Smooth muscle cell (in vitro differentiated cells): ENCODE data around the gene APBB1IP. TPM values are rescaled to one million over a fixed set of nuclear protein-coding genes. Genes with fewer than 3 reads are reported as not detected.

Experiments used
- DNase-seq: peaks from one replicate; lab custom pipeline; 2025; ENCODE audit not compliant: unreplicated experiment; lab: John Stamatoyannopoulos, UW
- H2AFZ ChIP-seq: fragments of 200-600 bp; sonication (generic); 2 replicates; pipeline ENCODE4 v1.6.0; 2016; ENCODE audit warnings: antibody characterized with exemption, low read depth, mild to moderate bottlenecking
- H3F3A ChIP-seq: fragments of 200-600 bp; sonication (generic); 2 replicates; pipeline ENCODE4 v1.6.0; 2017; ENCODE audit warnings: antibody characterized with exemption, low read depth
- H3K27ac ChIP-seq: fragments of 200-600 bp; sonication (generic); 2 replicates; pipeline ENCODE4 v1.5.1; 2016; ENCODE audit warnings: low read depth, mild to moderate bottlenecking
- H3K27me3 ChIP-seq: fragments of 200-600 bp; sonication (generic); 2 replicates; pipeline ENCODE4 v1.6.1; 2016; ENCODE audit warnings: low read depth, mild to moderate bottlenecking
- H3K36me3 ChIP-seq: fragments of 200-600 bp; sonication (generic); 2 replicates; pipeline ENCODE4 v1.5.1; 2016; ENCODE audit warnings: low read depth
- H3K4me1 ChIP-seq: fragments of 200-600 bp; sonication (generic); 2 replicates; pipeline ENCODE4 v1.5.1; 2016; ENCODE audit warnings: low read depth
- H3K4me2 ChIP-seq: fragments of 200-600 bp; sonication (generic); 2 replicates; pipeline ENCODE4 v1.6.0; 2016; ENCODE audit warnings: mild to moderate bottlenecking
- H3K4me3 ChIP-seq: fragments of 200-600 bp; sonication (generic); 2 replicates; pipeline ENCODE4 v1.5.1; 2016; ENCODE audit warnings: mild to moderate bottlenecking
- H3K79me2 ChIP-seq: fragments of 200-600 bp; sonication (generic); 2 replicates; pipeline ENCODE4 v1.6.0; 2016; ENCODE audit warnings: low read depth, mild to moderate bottlenecking
- H3K9ac ChIP-seq: fragments of 200-600 bp; sonication (generic); 2 replicates; pipeline ENCODE4 v1.6.0; 2016; ENCODE audit warnings: low read depth
- H3K9me3 ChIP-seq: fragments of 200-600 bp; sonication (generic); replicated peaks from 2 replicates; pipeline ENCODE4 v1.5.1; 2016; ENCODE audit warnings: low read depth
- H4K20me1 ChIP-seq: fragments of 200-600 bp; sonication (generic); 2 replicates; pipeline ENCODE4 v1.6.0; 2016; ENCODE audit warnings: low read depth
- CTCF ChIP-seq: fragments of 200-600 bp; sonication (generic); IDR thresholded peaks from 2 replicates; pipeline ENCODE4 v1.5.1; 2017; ENCODE audit warnings: borderline replicate concordance, mild to moderate bottlenecking, antibody characterized with exemption; ENCODE audit not compliant: insufficient read depth, poor library complexity, severe bottlenecking
- WGBS: methylation state at CpG from one replicate; pipeline ENCODE4 v1.1.7; 2016; ENCODE audit warnings: low lambda C conversion rate; 5-methylcytosine and 5-hydroxymethylcytosine counted together
- polyA plus RNA-seq: library from polyadenylated mRNA; unstranded; fragments of >200 nt; fragmentation: Nextera tagmentation; extraction: Ambion mirVana; gene quantifications from 2 replicates; pipeline ENCODE4 v1.2.1, GENCODE V29; 2016
- total RNA-seq: library from RNA; depleted of rRNA; stranded (reverse); fragments of >200 nt; gene quantifications from 2 replicates; pipeline ENCODE4 v1.2.3, GENCODE V29; 2014

The APBB1IP gene
- total and polyA plus RNA-seq, 2 experiments from 2014 or later = 0.36 to 0.39 TPM

GRCh38 chr10:26453850-26454249 is 15.7 kb downstream of the APBB1IP start:
- no peaks in the 10 kb centered on the region for H3K36me3 ChIP-seq
- no peak overlapping the region for H3K9ac ChIP-seq
- no peaks in the 10 kb centered on the region for H4K20me1 ChIP-seq
- H3F3A ChIP-seq = no peaks in the 10 kb centered on the region
- DNase-seq = no peak
- H3K4me2 ChIP-seq = no peak overlapping the region
- H3K27ac ChIP-seq = no peak overlapping the region
- H3K79me2 ChIP-seq = no peaks in the 10 kb centered on the region
- WGBS = 45% methylated on average over 2 of the region's 2 CpGs
- no peaks in the 10 kb centered on the region for H3K4me1 ChIP-seq
- no peak for TF ChIP-seq CTCF
- no peak overlapping the region for H2AFZ ChIP-seq
- no peak overlapping the region for H3K4me3 ChIP-seq
- no peaks in the 10 kb centered on the region for H3K27me3 ChIP-seq
- H3K9me3 ChIP-seq = no peaks in the 10 kb centered on the region

GRCh38 chr10:26454891-26455290 is 16.8 kb downstream of the APBB1IP start:
- no peak overlapping the region for H3K27ac ChIP-seq
- no peaks in the 10 kb centered on the region for H3K36me3 ChIP-seq
- H3K27me3 ChIP-seq = no peaks in the 10 kb centered on the region
- no peaks in the 10 kb centered on the region for H4K20me1 ChIP-seq
- no peak overlapping the region for H3K4me3 ChIP-seq
- H3K79me2 ChIP-seq = no peaks in the 10 kb centered on the region
- no peak for TF ChIP-seq CTCF
- no peak for DNase-seq
- no peaks in the 10 kb centered on the region for H3K4me1 ChIP-seq
- WGBS = 98% methylated on average over 2 of the region's 2 CpGs
- no peak overlapping the region for H2AFZ ChIP-seq
- H3F3A ChIP-seq = no peaks in the 10 kb centered on the region
- H3K9ac ChIP-seq = no peak overlapping the region
- no peak overlapping the region for H3K4me2 ChIP-seq
- H3K9me3 ChIP-seq = no peaks in the 10 kb centered on the region

- Histone ChIP-seq H3K36me3 (no peaks in the 10 kb centered on the region), H3F3A (no peaks in the 10 kb centered on the region), H4K20me1 (no peaks in the 10 kb centered on the region), H3K27me3 (no peaks in the 10 kb centered on the region), H3K4me1 (no peaks in the 10 kb centered on the region), H2AFZ (no peak overlapping the region), H3K4me3 (no peak overlapping the region), H3K4me2 (no peak overlapping the region), H3K27ac (no peak overlapping the region), H3K79me2 (no peaks in the 10 kb centered on the region), H3K9me3 (no peaks in the 10 kb centered on the region), H3K9ac (no peak overlapping the region)
- no peak for TF ChIP-seq CTCF
- WGBS = 91% methylated on average over 7 of the region's 7 CpGs
- no peak for DNase-seq
Measured at GRCh38 chr10:26455567-26456315, 17.6 kb downstream of the APBB1IP start.

- Histone ChIP-seq H3K9ac (no peak overlapping the region), H4K20me1 (no peaks in the 10 kb centered on the region), H3K4me2 (no peak overlapping the region), H3F3A (no peaks in the 10 kb centered on the region), H3K9me3 (no peaks in the 10 kb centered on the region), H3K4me1 (no peaks in the 10 kb centered on the region), H3K79me2 (no peaks in the 10 kb centered on the region), H3K27ac (no peak overlapping the region), H3K36me3 (no peaks in the 10 kb centered on the region), H3K27me3 (no peaks in the 10 kb centered on the region), H3K4me3 (no peak overlapping the region), H2AFZ (no peak overlapping the region)
- no peak for DNase-seq
- TF ChIP-seq CTCF = no peak
- 94% methylated on average over 5 of the region's 5 CpGs for WGBS
Measured at GRCh38 chr10:26457088-26457487, 18.9 kb downstream of the APBB1IP start.
